ENCODE measurements around the gene GPR31.

- TF ChIP-seq CEBPB (IDR thresholded peaks at IDR 0.05; ENCODE audit: low read depth, low read length) (no peak), CTCF (conservative IDR thresholded peaks at IDR 0.05; ENCODE audit: low read depth, low read length) (no peak), SMC3 (IDR thresholded peaks at IDR 0.05; ENCODE audit: low read depth, low read length) (no peak), BHLHE40 (IDR thresholded peaks at IDR 0.05; ENCODE audit: low read depth, low read length) (no peak), MAFK (IDR thresholded peaks at IDR 0.05; ENCODE audit: low read depth, low read length) (no peak), POLR2A (IDR thresholded peaks at IDR 0.05; ENCODE audit: low read depth, low read length) (no peak), RCOR1 (IDR thresholded peaks at IDR 0.05; ENCODE audit: insufficient replicate concordance, low read length) (no peak), MAZ (IDR thresholded peaks at IDR 0.05; ENCODE audit: borderline replicate concordance, low read depth, low read length) (no peak)
Measured at GRCh38 chr6:167146977-167147376, 10.8 kb downstream of the GPR31 start.
